ENCODE results near the gene CAMTA1.
"Not testable (repeated sequence)": the region's sequence is repeated elsewhere in the genome, so short reads cannot be mapped to it uniquely, and the experiment has no call there.

The CAMTA1 gene, protein sequence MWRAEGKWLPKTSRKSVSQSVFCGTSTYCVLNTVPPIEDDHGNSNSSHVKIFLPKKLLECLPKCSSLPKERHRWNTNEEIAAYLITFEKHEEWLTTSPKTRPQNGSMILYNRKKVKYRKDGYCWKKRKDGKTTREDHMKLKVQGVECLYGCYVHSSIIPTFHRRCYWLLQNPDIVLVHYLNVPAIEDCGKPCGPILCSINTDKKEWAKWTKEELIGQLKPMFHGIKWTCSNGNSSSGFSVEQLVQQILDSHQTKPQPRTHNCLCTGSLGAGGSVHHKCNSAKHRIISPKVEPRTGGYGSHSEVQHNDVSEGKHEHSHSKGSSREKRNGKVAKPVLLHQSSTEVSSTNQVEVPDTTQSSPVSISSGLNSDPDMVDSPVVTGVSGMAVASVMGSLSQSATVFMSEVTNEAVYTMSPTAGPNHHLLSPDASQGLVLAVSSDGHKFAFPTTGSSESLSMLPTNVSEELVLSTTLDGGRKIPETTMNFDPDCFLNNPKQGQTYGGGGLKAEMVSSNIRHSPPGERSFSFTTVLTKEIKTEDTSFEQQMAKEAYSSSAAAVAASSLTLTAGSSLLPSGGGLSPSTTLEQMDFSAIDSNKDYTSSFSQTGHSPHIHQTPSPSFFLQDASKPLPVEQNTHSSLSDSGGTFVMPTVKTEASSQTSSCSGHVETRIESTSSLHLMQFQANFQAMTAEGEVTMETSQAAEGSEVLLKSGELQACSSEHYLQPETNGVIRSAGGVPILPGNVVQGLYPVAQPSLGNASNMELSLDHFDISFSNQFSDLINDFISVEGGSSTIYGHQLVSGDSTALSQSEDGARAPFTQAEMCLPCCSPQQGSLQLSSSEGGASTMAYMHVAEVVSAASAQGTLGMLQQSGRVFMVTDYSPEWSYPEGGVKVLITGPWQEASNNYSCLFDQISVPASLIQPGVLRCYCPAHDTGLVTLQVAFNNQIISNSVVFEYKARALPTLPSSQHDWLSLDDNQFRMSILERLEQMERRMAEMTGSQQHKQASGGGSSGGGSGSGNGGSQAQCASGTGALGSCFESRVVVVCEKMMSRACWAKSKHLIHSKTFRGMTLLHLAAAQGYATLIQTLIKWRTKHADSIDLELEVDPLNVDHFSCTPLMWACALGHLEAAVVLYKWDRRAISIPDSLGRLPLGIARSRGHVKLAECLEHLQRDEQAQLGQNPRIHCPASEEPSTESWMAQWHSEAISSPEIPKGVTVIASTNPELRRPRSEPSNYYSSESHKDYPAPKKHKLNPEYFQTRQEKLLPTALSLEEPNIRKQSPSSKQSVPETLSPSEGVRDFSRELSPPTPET (N-terminal part only)

GRCh38 chr1:6785318-6785727 is at the start of gene CAMTA1:
CAMTA1 (plus strand) TSS chr1:6785454; CDS start chr1:6785531, 77 bp downstream.
- DNase-seq: no peak

GRCh38 chr1:6738987-6739676 is 46.1 kb upstream of the CAMTA1 start:
- DNase-seq: no peak

DNA sequence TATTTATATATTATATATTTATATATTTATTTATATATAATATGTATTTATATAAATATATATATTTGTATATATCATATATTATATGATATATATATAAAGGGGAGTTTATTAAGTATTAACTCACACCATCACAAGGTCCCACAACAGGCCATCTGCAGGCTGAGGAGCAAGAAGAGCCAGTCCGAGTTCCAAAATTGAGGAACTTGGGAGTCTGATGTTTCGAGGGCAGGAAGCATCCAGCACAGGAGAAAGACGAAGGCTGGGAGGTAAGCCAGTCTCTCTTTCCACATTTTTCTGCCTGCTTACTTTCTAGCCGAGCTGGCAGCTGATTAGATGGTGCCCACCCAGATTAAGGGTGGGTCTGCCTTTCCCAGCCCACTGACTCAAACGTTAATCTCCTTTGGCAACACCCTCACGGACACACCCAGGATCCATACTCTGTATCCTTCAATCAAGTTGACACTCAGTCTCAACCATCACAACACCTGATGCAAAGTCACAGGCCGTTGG is 42.5 kb upstream of the CAMTA1 start:
- DNase-seq: not testable (repeated sequence)

- peak; percentile 71 for DNase-seq
Measured at GRCh38 chr1:6743189-6744101, 41.8 kb upstream of the CAMTA1 start.

DNA sequence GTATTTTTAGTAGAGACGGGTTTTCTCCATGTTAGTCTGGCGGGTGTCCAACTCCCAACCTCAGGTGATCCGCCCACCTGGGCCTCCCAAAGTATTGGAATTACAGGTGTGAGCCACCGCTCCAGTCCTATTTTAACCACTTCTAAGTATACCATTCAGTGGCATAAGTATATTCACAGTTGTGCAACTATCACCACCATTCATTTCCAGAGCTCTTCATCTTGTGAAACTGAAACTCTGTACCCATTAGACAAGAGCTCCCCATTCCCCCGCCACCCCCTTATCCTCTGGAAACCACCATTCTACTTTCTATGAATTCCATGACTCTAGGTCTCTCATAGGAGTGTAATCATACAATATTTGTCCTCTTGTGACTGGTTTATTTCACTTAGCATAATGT is 40.2 kb upstream of the CAMTA1 start:
- DNase-seq: no peak

- DNase-seq: no peak
Measured at GRCh38 chr1:6747674-6748073, 37.6 kb upstream of the CAMTA1 start.

DNA sequence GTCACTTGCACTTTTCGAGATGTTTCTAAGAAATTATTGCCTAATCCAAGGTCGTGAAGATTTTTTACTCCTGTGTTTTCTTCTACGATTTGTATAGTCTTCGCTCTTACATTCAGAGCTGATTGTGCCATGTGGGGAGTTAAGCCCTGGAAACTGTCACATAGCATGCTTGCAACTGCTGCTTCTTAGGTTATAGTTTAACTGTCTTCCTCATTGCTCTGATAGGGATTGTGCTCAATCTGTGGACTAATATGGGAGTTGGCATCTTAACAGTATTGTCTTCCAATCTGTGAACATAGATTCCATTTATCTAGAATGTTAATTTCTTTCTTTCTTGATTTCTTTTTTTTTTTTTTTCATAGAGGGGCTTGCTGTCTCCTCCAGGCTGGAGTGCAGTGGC is 34.8 kb upstream of the CAMTA1 start:
- DNase-seq: no peak

DNA sequence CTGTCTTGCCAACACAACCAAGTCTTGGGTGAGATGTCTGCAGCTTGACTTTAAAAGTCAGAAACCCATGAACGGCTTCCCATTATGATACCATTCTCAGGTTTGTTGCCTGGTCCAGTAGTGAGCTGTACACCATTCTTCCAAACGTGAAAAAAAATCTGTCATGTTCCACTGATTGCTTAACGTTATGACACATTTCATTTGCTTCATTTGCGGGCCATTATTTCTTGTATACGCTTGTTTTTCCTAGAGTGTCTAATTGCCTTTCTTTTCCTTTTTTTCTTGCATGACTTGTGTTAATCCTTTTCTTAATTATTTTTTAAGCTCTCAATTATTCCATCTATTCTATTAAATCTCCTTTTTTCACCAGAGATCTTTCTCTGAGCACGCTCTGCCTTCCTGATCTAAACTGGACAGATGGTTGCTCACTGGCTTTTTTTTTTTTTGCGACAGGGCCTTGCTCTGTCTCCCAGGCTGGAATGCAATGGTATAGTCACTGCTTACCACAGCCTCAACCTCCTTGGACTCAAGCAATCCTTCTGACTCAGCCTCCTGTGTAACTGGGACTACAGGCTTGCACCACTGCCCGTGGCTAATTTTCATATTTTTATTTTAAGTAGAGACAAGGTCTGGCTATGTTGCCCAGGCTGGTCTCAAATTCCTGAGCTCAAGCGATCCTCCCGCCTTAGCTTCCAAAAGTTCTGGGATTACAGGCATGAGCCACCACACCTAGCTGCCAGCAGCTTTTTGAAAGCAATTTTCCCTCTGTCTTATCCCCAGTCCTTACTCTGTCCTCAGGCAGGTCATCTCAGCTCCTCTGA is 31.7 kb upstream of the CAMTA1 start:
- no peak for DNase-seq

GRCh38 chr1:6756457-6756856 is 28.8 kb upstream of the CAMTA1 start:
- no peak for DNase-seq

GRCh38 chr1:6757719-6758435 is 27.4 kb upstream of the CAMTA1 start:
- no peak for DNase-seq

DNA sequence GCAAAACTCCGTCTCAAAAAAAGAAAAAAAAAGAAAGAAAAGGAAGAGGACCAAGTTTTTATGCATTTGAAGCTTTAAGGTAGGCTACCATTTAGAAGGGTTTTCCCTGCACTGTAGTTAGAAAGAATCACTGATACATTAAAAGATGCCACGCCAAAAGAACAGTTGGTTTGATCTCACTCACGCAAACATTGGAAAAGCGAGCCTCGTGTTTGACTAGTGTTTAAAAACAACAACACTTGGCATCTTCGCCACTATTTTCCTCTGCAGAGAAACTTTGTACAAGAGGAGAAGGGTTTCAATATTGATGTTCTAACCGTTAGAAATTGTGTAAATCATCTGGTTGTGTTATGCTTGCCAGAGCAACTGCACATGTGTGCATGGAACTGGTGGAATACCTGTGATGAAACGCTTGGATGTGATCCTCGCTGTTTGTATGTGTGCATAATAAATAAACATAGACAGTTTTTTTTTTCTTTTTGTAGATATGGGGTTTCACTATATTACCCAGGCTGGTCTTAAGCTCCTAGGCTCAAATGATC is 24.0 kb upstream of the CAMTA1 start:
- DNase-seq: no peak

- no peak for DNase-seq
Measured at GRCh38 chr1:6762060-6762459, 23.2 kb upstream of the CAMTA1 start.

GRCh38 chr1:6770751-6771440 is 14.4 kb upstream of the CAMTA1 start:
- DNase-seq: no peak

GRCh38 chr1:6771441-6771769 is 13.8 kb upstream of the CAMTA1 start:
- DNase-seq: no peak

DNA sequence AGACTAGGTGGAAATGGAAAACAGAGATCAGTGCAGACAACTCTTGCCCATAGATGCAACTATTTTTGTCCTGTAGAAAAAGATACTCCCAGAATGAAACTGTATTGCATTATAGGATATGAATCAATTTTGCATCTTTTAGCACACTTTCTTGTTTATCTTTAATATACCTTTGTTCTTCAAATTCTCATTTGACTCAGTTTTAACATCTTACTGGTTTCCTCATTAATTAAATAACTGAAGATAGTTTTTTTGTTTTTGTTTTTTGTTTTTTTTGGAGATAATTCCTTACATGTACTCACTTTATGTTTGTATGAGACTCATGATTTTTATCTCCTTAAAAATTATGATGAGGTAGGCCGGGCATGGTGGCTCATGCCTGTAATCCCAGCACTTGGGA is 10.9 kb upstream of the CAMTA1 start:
- no peak for DNase-seq

DNA sequence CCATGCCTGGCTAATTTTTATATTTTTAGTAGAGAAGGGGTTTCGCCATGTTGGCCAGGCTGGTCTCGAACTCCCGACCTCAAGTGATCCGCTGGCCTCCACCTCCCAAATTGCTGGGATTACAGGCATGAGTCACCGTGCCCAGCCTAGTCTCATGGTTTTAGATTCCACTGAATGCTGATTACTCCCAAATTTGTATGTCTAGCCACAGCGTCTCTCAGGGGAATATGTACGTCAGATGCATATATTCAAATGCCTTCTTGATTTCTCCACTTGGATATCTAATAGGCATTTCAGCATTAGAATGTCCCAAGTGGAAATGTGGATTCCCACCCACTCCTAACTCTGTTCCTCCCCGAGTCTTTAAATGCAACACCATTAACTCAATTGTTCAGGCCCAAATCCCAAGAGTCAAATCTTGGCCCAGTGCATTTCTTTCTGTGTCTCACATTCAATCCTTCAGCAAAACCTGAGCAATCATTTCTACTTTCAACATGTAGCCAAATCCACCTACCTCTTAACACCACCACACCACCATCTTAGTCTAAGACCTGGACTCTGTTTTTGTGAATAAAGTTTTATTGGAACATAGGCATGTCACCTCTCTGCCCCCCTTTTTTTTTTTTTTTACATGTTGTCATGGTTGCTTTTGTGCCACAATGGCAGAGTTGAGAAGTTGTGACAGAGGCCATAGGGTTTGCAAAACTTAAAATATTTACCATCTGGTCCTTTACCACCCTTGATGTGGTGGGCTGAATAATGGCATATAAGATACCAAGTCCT is 9.8 kb upstream of the CAMTA1 start:
- DNase-seq: no peak

DNA sequence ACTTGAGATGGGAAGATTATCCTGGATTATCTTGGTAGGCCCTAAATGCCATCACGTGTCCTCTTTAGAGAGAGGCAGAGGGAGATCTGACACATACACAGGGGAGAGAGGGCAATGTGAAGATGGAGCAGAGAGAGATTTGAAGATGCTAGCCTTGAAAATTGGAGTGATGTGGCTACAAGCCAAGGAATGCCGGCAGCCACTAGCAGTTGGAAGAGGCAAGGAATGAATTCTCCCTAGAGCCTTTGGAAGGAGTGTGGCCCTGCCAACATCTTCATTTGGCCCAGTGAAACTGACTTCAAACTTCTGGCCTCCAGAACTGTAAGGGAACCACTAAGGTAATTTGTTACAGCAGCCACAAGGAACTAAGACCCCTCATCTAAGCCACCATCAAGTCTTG is 8.9 kb upstream of the CAMTA1 start:
- DNase-seq: no peak

GRCh38 chr1:6776895-6777294 is 8.4 kb upstream of the CAMTA1 start:
- no peak for DNase-seq
